Measurements from ENCODE around the gene IMMP2L. TPM values are rescaled to one million over a fixed set of nuclear protein-coding genes. Genes with fewer than 3 reads are reported as not detected.

IMMP2L gene
- total and polyA plus RNA-seq, 2 of the 8 experiments (the other 6 are each of a cell fraction or from before 2014, with no cell fraction given) = 2.3 to 10.1 TPM

DNA sequence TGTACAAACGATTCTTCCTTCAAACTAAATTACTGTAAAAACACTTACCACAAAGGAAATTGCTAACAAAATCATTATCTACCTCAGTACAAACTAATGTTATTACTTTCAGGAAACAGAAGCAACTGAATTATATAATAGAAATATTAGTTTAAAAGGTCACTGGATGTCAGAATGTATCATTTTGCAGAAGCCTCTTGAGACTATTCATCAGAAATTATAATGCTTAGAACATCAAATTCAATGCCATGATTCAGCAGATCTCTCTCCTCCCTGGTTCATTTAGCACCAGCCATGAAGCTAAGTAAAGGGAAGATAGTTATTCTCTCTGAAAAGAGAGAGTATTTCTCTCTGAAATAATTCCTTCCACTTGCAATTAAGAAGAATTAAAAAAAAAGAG is 223.3 kb downstream of the IMMP2L start:
- Histone ChIP-seq H3K4me1 (replicated peaks in 1 of 4; ENCODE audit: control insufficient read depth in 3 of 4, insufficient read depth in 4 of 4, low read length in 3 of 4) (no peaks in the 10 kb centered on the region), H2AK5ac (ENCODE audit: low read depth, low read length) (no peak overlapping the region), H3K18ac (ENCODE audit: extremely low read depth, low read length) (no peak overlapping the region), H3K4me3 (ENCODE audit: extremely low read depth in 1 of 4, insufficient read depth in 2 of 4, low read depth in 3 of 4, low read length in 4 of 4) (no peak overlapping the region), H2AFZ (ENCODE audit: low read length) (no peak overlapping the region), H3K23ac (ENCODE audit: insufficient read length) (no peak overlapping the region), H3K27ac (ENCODE audit: low read depth, low read length) (no peak overlapping the region), H4K5ac (ENCODE audit: insufficient read length, low read depth, low read length) (no peak overlapping the region), H3K4ac (replicated peaks; ENCODE audit: insufficient read length, low read depth, low read length) (no peak overlapping the region), H3K79me1 (ENCODE audit: low read depth, low read length) (no peaks in the 10 kb centered on the region), H3K4me2 (ENCODE audit: insufficient read depth in 1 of 2, low read depth in 2 of 2, low read length in 2 of 2) (no peak overlapping the region), H2BK5ac (ENCODE audit: low read depth, low read length) (no peak overlapping the region), H2BK120ac (replicated peaks; ENCODE audit: low read depth, low read length) (no peak overlapping the region), H4K20me1 (replicated peaks in 1 of 2; ENCODE audit: control insufficient read depth in 1 of 2, insufficient read depth in 2 of 2, low read length in 2 of 2) (no peaks in the 10 kb centered on the region), H3K56ac (replicated peaks; ENCODE audit: insufficient read length, low read depth, low read length) (no peak overlapping the region), H3K36me3 (ENCODE audit: control insufficient read depth in 2 of 4, insufficient read depth in 4 of 4, low read length in 3 of 4) (peaks cover 0 to 3% (median 0%) of the 10 kb centered on the region in 4 experiments; a peak in 1 of 8 replicates), H3K27me3 (replicated peaks in 1 of 4; ENCODE audit: control insufficient read depth in 3 of 4, extremely low read depth in 1 of 4, insufficient read depth in 3 of 4, low read length in 3 of 4) (no peaks in the 10 kb centered on the region), H3K23me2 (ENCODE audit: low read depth, low read length) (no peaks in the 10 kb centered on the region; the same call in 1 of the 2 replicates), H3K14ac (ENCODE audit: insufficient read length) (no peak overlapping the region), H4K91ac (replicated peaks; ENCODE audit: insufficient read length, low read length) (no peak overlapping the region), H3K79me2 (ENCODE audit: control insufficient read depth in 1 of 2, insufficient read depth in 2 of 2, low read length in 2 of 2) (no peaks in the 10 kb centered on the region), H3K9ac (replicated peaks in 1 of 4; ENCODE audit: extremely low read depth in 1 of 4, low read depth in 3 of 4, low read length in 3 of 4) (no peak overlapping the region), H4K8ac (ENCODE audit: extremely low read depth, insufficient read depth, low read length) (no peak overlapping the region), H2BK15ac (ENCODE audit: low read length) (no peak overlapping the region), H2BK12ac (ENCODE audit: low read depth, low read length) (no peak overlapping the region), H3K9me3 (ENCODE audit: insufficient read depth in 2 of 2, low read depth in 1 of 2, low read length in 1 of 2) (peaks cover 10 to 11% of the 10 kb centered on the region in 2 experiments; a peak in 2 of 4 replicates), H2BK20ac (ENCODE audit: low read length) (no peak overlapping the region)
- FAIRE-seq = no peak
- WGBS, 2 experiments (ENCODE audit: extremely low coverage in 1 of 2, insufficient coverage in 1 of 2, insufficient read length in 1 of 2, insufficient replicate concordance in 2 of 2, low coverage in 1 of 2, low lambda C conversion rate in 2 of 2, missing lambda C conversion rate in 1 of 2) = 86% methylated on average over 1 of the region's 1 CpG; no CpG with 5 or more reads in 1 of the 2 experiments
- no peak for DNase-seq (ENCODE audit: low read depth in 1 of 2, low spot score in 2 of 2)
- CTCF ChIA-PET (ENCODE audit: partially characterized antibody) = no interaction called here
- POLR2A ChIA-PET (ENCODE audit: partially characterized antibody) = no interaction called here

Data from H1 (cell line).